Umbilical cord (tissue), 2 donors: ENCODE data around the gene MMP11. TPM values are rescaled to one million over a fixed set of nuclear protein-coding genes. Genes with fewer than 3 reads are reported as not detected.

Experiments used
- DNase-seq: peaks from one replicate; pipeline ENCODE4 v3.0.0-alpha.2; 2015; ENCODE audit warnings: low spot score
- total RNA-seq: library from RNA; depleted of rRNA; stranded (reverse); fragments of >200 nt; gene quantifications from one replicate; pipeline ENCODE4 v1.2.3, GENCODE V29; 2014; ENCODE audit warnings: low replicate concordance; ENCODE audit not compliant: insufficient read depth

MMP11 gene
- total RNA-seq, 1 donor from 2014 or later, result 13.7 TPM

DNA sequence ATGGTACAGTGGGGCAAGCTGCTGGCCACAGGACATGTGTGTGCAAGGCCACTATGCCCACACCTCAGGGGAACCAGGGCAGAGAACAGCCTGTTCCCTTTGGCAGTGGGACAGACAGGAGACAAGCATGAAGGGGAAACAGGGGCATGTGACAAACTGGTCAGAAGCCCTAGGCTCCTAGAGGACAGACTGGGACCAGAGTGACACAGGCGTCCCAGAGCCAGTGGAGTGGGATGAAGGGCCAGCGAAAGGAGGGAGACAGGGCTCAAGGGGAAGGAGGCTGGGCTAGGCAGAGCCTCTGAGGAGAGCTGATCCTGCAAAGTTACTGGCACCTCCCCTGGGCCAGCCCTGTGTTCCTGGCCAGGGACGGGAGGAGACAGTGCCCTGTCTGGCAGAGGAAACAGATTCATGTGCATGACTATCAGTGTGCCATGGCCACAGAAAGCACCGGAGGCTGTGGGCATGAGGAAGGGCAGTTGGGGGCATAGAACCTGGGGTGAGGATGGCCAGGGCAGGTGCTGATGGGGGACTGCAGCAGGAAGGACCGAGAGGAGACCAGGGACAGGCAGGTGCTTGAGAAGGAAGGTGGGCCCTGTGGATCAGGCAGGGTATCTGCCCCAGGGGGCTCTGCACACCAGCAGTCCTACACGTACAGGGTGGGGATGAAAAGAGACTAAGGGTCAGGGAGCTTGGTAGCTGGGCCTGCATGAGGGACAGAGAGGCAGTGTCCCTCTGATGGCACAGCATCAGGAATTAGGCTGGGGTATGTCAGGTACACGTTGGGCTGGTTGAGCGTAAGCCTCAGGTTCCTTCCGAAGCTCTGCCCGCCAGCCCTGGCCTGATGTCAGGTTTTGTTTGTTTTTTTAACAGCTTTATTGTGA, 56.4 kb downstream of the MMP11 start:
- no peak for DNase-seq

DNA sequence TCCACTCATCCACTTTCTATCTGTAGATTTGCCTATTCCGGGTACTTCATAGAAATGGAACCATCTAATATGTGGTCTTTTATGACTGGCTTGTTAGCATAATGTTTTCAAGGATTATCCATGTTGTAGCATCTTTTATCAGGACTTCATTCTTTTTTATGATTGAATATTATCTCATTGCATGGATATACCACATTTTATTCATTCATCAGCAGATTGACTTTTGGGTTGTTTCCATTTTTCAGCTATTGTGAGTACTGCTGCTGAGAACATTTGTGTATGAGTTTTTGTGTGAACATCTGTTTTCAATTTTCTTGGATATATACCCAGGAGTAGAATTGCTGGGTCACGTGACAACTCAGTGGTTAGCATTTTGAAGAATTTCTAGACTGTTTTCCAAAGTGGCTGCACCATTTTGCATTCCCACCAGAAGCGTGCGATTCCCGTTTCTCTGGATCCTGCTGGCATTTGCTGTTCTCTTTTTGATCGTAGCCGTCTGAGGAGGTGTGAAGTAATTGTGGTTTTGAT, 57.3 kb downstream of the MMP11 start:
- DNase-seq, result peak; percentile 47

DNA sequence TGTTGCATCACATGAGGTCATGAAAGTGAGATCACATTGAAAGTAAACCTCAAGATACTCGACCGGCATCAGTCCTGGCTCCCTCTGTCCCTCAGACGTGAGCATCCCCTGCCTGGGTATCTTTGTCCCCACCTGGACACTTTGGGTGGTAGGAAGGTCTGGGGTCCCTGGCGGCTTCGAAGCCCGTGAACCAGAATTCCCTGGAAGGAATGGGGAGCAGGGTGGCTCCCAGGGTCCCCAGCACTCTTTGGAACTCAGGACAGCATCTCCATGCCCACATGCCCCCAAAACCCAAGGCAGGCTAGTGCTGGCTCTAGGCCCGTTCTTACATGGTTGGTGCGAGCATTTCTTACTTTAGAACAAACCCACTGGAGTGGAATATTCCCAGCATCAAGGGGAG, 58.6 kb downstream of the MMP11 start:
- no peak for DNase-seq

DNA sequence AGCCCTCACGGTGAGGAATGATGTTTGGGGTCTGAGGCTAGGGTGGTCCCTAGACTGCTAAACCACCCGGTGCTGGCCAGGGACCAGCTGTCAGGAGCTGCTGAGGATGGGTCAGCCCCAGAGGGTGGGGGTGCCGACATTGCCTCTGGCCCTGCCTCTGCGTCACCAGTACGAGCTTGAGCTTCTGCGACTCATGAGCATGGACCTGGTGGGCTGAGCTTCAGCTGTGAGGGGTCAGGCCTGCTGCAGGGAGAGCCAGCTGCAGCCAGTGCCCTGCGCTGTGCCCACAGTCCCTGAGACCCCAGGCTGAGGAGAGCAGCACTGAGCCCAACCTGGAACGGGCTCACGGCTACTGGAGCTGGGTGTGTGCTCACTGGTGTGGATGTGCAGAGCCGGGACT, 59.1 kb downstream of the MMP11 start:
- no peak for DNase-seq

DNA sequence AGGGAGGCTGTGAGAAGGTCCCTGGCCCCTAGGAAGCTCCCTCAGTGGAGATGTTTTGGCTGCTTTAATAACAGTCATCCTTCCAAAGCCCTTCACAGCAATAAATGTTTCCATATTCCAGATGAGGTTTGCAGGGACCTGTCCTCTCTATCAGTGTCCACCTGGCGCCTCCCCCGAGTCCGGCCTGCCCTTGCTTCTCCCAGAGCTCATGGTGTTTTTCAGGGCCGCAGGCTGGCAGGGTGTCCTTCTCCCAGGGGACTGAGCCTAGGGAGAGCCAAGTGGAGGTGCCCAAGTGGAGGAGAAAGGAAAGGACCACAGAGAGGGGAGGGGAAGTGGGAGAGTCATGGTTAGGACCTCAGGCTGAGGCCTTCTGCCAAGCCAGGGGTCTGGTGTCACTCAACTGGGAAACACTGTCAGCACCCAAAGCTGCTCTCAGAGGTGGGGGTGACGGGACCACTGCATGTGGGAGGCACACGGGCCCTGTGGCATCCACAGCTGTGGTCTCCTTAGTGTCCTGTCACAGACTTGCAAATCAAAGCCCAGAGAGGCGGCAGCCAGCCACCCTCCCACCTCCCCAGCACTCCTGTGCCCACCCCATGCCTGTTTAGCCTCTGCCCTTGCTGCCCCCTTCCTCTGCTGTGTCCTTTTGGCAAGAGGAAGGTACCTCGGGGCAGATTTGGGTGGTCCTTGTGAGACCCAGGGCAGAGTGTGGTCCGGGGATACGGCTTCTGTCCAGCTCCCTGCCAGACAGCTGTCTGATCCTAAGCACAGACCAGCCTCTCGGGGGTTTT, 59.8 kb downstream of the MMP11 start:
- DNase-seq, result no peak

DNA sequence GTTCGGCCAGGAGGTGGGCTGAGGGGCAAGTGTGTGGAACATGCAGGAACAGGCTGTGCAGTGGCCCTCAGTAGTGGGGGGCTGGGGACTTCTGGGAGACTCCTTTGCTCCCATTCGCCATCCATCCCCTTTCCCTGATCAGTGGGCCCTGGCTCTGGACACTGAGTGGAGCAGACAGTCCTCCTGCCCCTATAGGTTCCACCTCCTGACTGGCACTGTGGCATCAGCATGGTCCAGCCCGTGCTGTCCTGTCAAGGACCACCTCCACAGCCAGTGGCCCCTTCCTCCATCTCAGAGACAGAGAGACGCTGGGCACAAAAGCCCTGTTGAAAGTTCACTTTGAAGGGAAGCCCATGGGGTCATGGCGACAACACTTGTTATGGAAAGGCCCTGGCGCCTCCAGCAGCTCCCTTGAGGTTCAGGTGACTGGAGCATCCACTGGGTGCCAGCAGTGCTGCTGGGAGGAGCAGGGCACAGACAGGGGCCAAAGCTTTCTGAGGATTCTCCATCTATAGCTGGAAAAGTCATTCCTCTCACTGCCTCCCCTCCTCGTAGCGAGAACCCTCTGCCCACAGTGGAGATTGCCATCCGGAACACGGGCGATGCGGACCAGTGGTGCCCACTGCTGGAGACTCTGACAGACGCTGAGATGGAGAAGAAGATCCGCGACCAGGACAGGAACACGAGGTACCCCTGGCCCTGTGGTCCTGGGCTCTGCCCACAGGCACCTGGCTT, 60.5 kb downstream of the MMP11 start:
- no peak for DNase-seq

Other genes with a start within 250 kb of the MMP11 start
- gene IGLL1, start 192.6 kb upstream of the MMP11 start, total RNA-seq, result not detected
- not detected for gene DRICH1, start 140.5 kb upstream of the MMP11 start, total RNA-seq
- 3.1 TPM for gene RGL4, start 81.8 kb upstream of the MMP11 start, total RNA-seq
- 5.3 TPM for gene ZNF70, start 21.7 kb upstream of the MMP11 start, total RNA-seq
- gene VPREB3, start 18.4 kb upstream of the MMP11 start, total RNA-seq, result not detected
- gene C22orf15, start 9.9 kb upstream of the MMP11 start, total RNA-seq, result not detected
- not detected for gene CHCHD10, start 4.9 kb upstream of the MMP11 start, total RNA-seq
- gene SMARCB1, start 14.1 kb downstream of the MMP11 start, total RNA-seq, result 8.9 TPM
- not detected for gene DERL3, start 66.2 kb downstream of the MMP11 start, total RNA-seq
- 6.7 TPM for gene SLC2A11, start 85.0 kb downstream of the MMP11 start, total RNA-seq
- 202 TPM for gene MIF, start 121.5 kb downstream of the MMP11 start, total RNA-seq
- 7.2 TPM for gene GSTT2B, start 188.3 kb downstream of the MMP11 start, total RNA-seq
- 3.6 TPM for gene DDTL, start 194.0 kb downstream of the MMP11 start, total RNA-seq
- gene DDT, start 201.6 kb downstream of the MMP11 start, total RNA-seq, result 21.4 TPM
- not detected for gene GSTT2, start 207.3 kb downstream of the MMP11 start, total RNA-seq
- not detected for gene GSTT4, start 232.6 kb downstream of the MMP11 start, total RNA-seq
- gene CABIN1, start 238.5 kb downstream of the MMP11 start, total RNA-seq, result 65.0 TPM